ENCODE results near the gene AFAP1. TPM values are rescaled to one million over a fixed set of nuclear protein-coding genes. Genes with fewer than 3 reads are reported as not detected.

AFAP1 gene
- total RNA-seq, 1 experiment from 2014 or later: 22.5 TPM

- POLR2A ChIA-PET: no interaction called here
- peaks cover 19% of the 10 kb centered on the region for H3K4me1 Mint-ChIP-seq (ENCODE audit: insufficient read depth, unreplicated experiment)
- H3K9me3 Mint-ChIP-seq (ENCODE audit: unreplicated experiment): peaks cover 1% of the 10 kb centered on the region
- no peak for TF ChIP-seq CTCF (IDR thresholded peaks at IDR 0.05; ENCODE audit: unreplicated experiment)
- H3K36me3 Mint-ChIP-seq (ENCODE audit: insufficient read depth, unreplicated experiment): no peaks in the 10 kb centered on the region
- H3K27me3 Mint-ChIP-seq (ENCODE audit: insufficient read depth, unreplicated experiment): no peaks in the 10 kb centered on the region
- CTCF ChIA-PET: interaction anchor here (1.2 kb wide), 1 partner anchor 109 kb away, joined by 4 read pairs; no protein-coding TSS in a partner anchor
- H3K27ac Mint-ChIP-seq (ENCODE audit: low read depth, unreplicated experiment): no peak overlapping the region
- DNase-seq (ENCODE audit: unreplicated experiment): no peak
- intact Hi-C loops (cut with micrococcal nuclease): no loop called here
- no TSS peak for BruUV-seq (replicated peaks)
- H3K4me3 Mint-ChIP-seq (ENCODE audit: unreplicated experiment): no peak overlapping the region
These were observed 60.5 kb downstream of the AFAP1 start for GRCh38 chr4:7879127-7879526.

GRCh38 chr4:7878323-7878722 lies 61.3 kb downstream of the AFAP1 start:
- no peaks in the 10 kb centered on the region for H3K27me3 Mint-ChIP-seq (ENCODE audit: insufficient read depth, unreplicated experiment)
- BruUV-seq (replicated peaks): no TSS peak
- intact Hi-C loops (cut with micrococcal nuclease): no loop called here
- H3K27ac Mint-ChIP-seq (ENCODE audit: low read depth, unreplicated experiment): no peak overlapping the region
- TF ChIP-seq CTCF (IDR thresholded peaks at IDR 0.05; ENCODE audit: unreplicated experiment): no peak
- H3K4me3 Mint-ChIP-seq (ENCODE audit: unreplicated experiment): no peak overlapping the region
- peaks cover 19% of the 10 kb centered on the region for H3K4me1 Mint-ChIP-seq (ENCODE audit: insufficient read depth, unreplicated experiment)
- H3K9me3 Mint-ChIP-seq (ENCODE audit: unreplicated experiment): peaks cover 7% of the 10 kb centered on the region
- H3K36me3 Mint-ChIP-seq (ENCODE audit: insufficient read depth, unreplicated experiment): peaks cover 5% of the 10 kb centered on the region
- ChIA-PET POLR2A (no interaction called here), CTCF (interaction anchor here (1.2 kb wide), 1 partner anchor 110 kb away, joined by 4 read pairs; no protein-coding TSS in a partner anchor)
- no peak for DNase-seq (ENCODE audit: unreplicated experiment)

GRCh38 chr4:7877176-7877575 lies 62.5 kb downstream of the AFAP1 start:
- TF ChIP-seq CTCF (IDR thresholded peaks at IDR 0.05; ENCODE audit: unreplicated experiment): no peak
- DNase-seq (ENCODE audit: unreplicated experiment): no peak
- ChIA-PET CTCF (interaction anchor here (0.6 to 1.7 kb wide), 4 partner anchors 9 to 74 kb away, joined by 3 to 7 read pairs (median 3); no protein-coding TSS in a partner anchor), POLR2A (interaction anchor here (0.8 to 1.1 kb wide), 2 partner anchors 9 to 29 kb away, joined by 3 to 5 read pairs; no protein-coding TSS in a partner anchor)
- H3K36me3 Mint-ChIP-seq (ENCODE audit: insufficient read depth, unreplicated experiment): peaks cover 5% of the 10 kb centered on the region
- intact Hi-C loops (cut with micrococcal nuclease): no loop called here
- peaks cover 7% of the 10 kb centered on the region for H3K9me3 Mint-ChIP-seq (ENCODE audit: unreplicated experiment)
- no peak overlapping the region for H3K27ac Mint-ChIP-seq (ENCODE audit: low read depth, unreplicated experiment)
- H3K27me3 Mint-ChIP-seq (ENCODE audit: insufficient read depth, unreplicated experiment): no peaks in the 10 kb centered on the region
- no TSS peak for BruUV-seq (replicated peaks)
- H3K4me3 Mint-ChIP-seq (ENCODE audit: unreplicated experiment): no peak overlapping the region
- peaks cover 19% of the 10 kb centered on the region for H3K4me1 Mint-ChIP-seq (ENCODE audit: insufficient read depth, unreplicated experiment)

GRCh38 chr4:7876201-7876875 lies 63.3 kb downstream of the AFAP1 start:
- H3K27me3 Mint-ChIP-seq (ENCODE audit: insufficient read depth, unreplicated experiment): no peaks in the 10 kb centered on the region
- intact Hi-C loops (cut with micrococcal nuclease): no loop called here
- no peak overlapping the region for H3K4me3 Mint-ChIP-seq (ENCODE audit: unreplicated experiment)
- POLR2A ChIA-PET: interaction anchor here (0.8 to 1.1 kb wide), 2 partner anchors 10 to 32 kb away, joined by 3 to 5 read pairs; no protein-coding TSS in a partner anchor
- H3K4me1 Mint-ChIP-seq (ENCODE audit: insufficient read depth, unreplicated experiment): peaks cover 19% of the 10 kb centered on the region
- H3K27ac Mint-ChIP-seq (ENCODE audit: low read depth, unreplicated experiment): no peak overlapping the region
- CTCF ChIA-PET: interaction anchor here (0.8 to 1.7 kb wide), 4 partner anchors 37 to 73 kb away, joined by 3 to 7 read pairs (median 3); no protein-coding TSS in a partner anchor
- no peak for DNase-seq (ENCODE audit: unreplicated experiment)
- TF ChIP-seq CTCF (IDR thresholded peaks at IDR 0.05; ENCODE audit: unreplicated experiment): no peak
- H3K36me3 Mint-ChIP-seq (ENCODE audit: insufficient read depth, unreplicated experiment): peaks cover 5% of the 10 kb centered on the region
- peaks cover 7% of the 10 kb centered on the region for H3K9me3 Mint-ChIP-seq (ENCODE audit: unreplicated experiment)
- no TSS peak for BruUV-seq (replicated peaks)

All from MCF 10A (cell line).